Right atrium auricular region (tissue), 2 donors: Measurements from ENCODE around the gene SORL1. TPM values are rescaled to one million over a fixed set of nuclear protein-coding genes. Genes with fewer than 3 reads are reported as not detected.

Source experiments
- DNase-seq: peaks from one replicate; pipeline ENCODE4 v3.0.0-alpha.2; 2019; ENCODE audit warnings: low spot score
- H3K27ac ChIP-seq, 2 donors: fragments of 200-600 bp; sonication (generic); 1 replicate in 1 of 2; 2 replicates in 1 of 2; pipeline ENCODE4 v1.5.1; 2016 to 2019
- H3K27me3 ChIP-seq, 2 donors: fragments of 200-600 bp; sonication (generic); one replicate each; pipeline versions ENCODE4 v1.5.1 to v1.6.0; 2017 to 2019
- H3K36me3 ChIP-seq: fragments of 200-600 bp; sonication (generic); one replicate; pipeline ENCODE4 v1.5.1; 2016
- H3K4me1 ChIP-seq, 2 donors: fragments of 200-600 bp; sonication (generic); one replicate each; pipeline versions ENCODE4 v1.5.1 to v1.6.0; 2017 to 2019
- H3K4me3 ChIP-seq, 2 donors: fragments of 200-600 bp; sonication (generic); 1 replicate in 1 of 2; 2 replicates in 1 of 2; pipeline ENCODE4 v1.5.1; 2017 to 2019; ENCODE audit warnings: mild to moderate bottlenecking in 1 of 2, moderate library complexity in 1 of 2
- H3K9me3 ChIP-seq, 2 donors: fragments of 200-600 bp; sonication (generic); one replicate each; pipeline ENCODE4 v1.5.1; 2019
- total RNA-seq, 2 donors: library from RNA; depleted of rRNA; stranded (reverse); fragments of >200 nt; gene quantifications; one replicate each; pipeline ENCODE4 v1.1.0, GENCODE V29; 2016
- TF ChIP-seq, protein P1 (sequence below), 2 donors: fragments of 200-600 bp; sonication (generic); IDR thresholded peaks; one replicate each; pipeline ENCODE4 v1.5.1; 2019; ENCODE audit warnings: antibody characterized with exemption in 2 of 2

Gene SORL1
- total RNA-seq, 2 donors from 2014 or later = 6.4 to 7.5 TPM

DNA sequence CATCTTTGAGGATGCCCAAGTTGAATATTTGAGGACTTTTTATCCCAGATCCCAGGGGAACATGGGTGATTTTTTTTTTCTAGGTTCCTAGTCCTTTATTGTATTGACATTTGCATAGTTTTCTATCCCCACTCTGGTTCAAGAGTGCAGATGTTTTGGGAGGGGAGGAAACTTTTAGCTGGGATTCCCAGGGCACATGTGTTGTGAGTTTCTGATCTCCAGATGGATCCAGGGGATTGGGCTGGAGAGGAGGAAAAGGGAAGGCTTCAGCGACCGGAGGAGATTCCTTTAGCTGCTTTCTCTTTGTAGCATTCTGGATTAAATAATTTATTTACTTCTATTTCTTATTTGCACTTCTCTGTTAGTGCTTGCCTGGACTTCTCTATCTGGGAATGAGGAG is 15.4 kb downstream of the SORL1 start:
- TF ChIP-seq, protein P1, sequence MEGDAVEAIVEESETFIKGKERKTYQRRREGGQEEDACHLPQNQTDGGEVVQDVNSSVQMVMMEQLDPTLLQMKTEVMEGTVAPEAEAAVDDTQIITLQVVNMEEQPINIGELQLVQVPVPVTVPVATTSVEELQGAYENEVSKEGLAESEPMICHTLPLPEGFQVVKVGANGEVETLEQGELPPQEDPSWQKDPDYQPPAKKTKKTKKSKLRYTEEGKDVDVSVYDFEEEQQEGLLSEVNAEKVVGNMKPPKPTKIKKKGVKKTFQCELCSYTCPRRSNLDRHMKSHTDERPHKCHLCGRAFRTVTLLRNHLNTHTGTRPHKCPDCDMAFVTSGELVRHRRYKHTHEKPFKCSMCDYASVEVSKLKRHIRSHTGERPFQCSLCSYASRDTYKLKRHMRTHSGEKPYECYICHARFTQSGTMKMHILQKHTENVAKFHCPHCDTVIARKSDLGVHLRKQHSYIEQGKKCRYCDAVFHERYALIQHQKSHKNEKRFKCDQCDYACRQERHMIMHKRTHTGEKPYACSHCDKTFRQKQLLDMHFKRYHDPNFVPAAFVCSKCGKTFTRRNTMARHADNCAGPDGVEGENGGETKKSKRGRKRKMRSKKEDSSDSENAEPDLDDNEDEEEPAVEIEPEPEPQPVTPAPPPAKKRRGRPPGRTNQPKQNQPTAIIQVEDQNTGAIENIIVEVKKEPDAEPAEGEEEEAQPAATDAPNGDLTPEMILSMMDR (IDR thresholded peaks at IDR 0.05) = no peak
- H3K27ac ChIP-seq = peak overlapping the region in 1 of 2 donors; percentile 58

DNA sequence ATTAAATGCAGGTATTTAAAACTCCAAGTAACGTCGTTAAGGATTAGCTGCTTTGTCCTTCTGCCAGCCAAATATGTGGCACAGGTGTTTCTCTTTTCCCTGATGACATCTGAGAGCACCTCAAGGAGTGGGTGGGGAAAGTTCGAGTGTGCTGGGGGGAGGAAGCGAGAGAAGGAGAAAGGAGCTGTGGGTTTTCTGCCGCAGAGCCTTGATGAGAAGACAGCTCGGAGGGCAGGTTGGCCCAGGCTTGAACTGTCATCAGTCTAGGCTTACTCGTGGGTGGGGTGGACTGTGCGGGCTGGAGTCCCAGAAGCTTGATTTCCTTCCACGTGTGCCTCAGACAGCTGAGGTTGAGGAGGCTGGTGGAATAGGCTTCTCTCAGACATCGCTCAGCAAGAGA is 15.9 kb downstream of the SORL1 start:
- H3K9me3 ChIP-seq = no peaks in the 10 kb centered on the region
- no peak for DNase-seq
- H3K27me3 ChIP-seq = no peaks in the 10 kb centered on the region
- H3K4me1 ChIP-seq = peaks cover 0 to 36% of the 10 kb centered on the region in 2 donors
- H3K36me3 ChIP-seq = no peaks in the 10 kb centered on the region
- H3K27ac ChIP-seq = no peak overlapping the region
- TF ChIP-seq, protein P1 (IDR thresholded peaks at IDR 0.05) = no peak
- H3K4me3 ChIP-seq = no peak overlapping the region

More for the DNA sequence above, 15.4 kb downstream of the SORL1 start:
- Histone ChIP-seq H3K27me3 (no peaks in the 10 kb centered on the region), H3K4me1 (peaks cover 0 to 36% of the 10 kb centered on the region in 2 donors), H3K9me3 (no peaks in the 10 kb centered on the region), H3K4me3 (no peak overlapping the region), H3K36me3 (no peaks in the 10 kb centered on the region)
- no peak for DNase-seq

DNA sequence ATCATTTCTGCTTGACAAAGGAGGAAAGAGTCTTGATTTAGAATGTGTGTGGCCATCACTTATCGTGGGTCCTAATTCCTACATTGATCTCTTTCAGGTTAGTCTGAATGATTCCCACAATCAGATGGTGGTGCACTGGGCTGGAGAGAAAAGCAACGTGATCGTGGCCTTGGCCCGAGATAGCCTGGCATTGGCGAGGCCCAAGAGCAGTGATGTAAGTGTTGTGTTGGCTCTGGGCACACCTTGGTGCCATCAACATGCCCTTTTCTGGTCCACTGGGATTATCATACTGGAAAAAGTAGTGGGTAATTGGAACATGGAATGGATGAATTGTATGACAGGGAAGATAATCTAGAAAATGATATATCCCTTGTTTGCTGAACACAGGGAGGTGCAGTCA is 17.8 kb downstream of the SORL1 start:
- no peaks in the 10 kb centered on the region for H3K36me3 ChIP-seq
- no peak for DNase-seq
- TF ChIP-seq, protein P1 (IDR thresholded peaks at IDR 0.05) = no peak
- H3K27ac ChIP-seq = no peak overlapping the region
- H3K4me1 ChIP-seq = peaks cover 0 to 26% of the 10 kb centered on the region in 2 donors
- no peaks in the 10 kb centered on the region for H3K27me3 ChIP-seq
- H3K9me3 ChIP-seq = no peaks in the 10 kb centered on the region
- no peak overlapping the region for H3K4me3 ChIP-seq

DNA sequence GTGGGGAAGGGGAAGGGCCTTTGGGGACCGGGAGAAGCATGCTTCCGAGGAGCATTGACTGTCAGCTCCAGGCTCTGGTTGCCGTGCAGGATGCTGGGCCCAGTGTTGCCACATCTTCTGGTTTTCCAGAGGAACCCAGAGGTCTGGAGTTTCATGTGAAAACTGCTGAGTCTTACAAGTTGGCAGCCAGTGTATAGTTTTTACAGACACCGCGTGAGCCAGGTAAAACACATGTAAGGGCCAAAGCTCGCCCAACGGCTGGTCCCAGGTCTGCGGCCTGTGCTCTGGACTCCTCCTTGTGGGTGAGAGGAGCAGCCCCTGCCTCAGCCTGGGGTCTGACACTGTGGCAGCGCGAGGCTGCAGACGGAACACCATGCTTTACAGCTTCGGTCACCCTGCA is 19.1 kb downstream of the SORL1 start:
- Histone ChIP-seq H3K27me3 (no peaks in the 10 kb centered on the region), H3K4me3 (no peak overlapping the region), H3K27ac (no peak overlapping the region), H3K36me3 (no peaks in the 10 kb centered on the region), H3K9me3 (no peaks in the 10 kb centered on the region), H3K4me1 (peaks cover 0 to 15% of the 10 kb centered on the region in 2 donors)
- TF ChIP-seq, protein P1 (IDR thresholded peaks at IDR 0.05) = no peak
- no peak for DNase-seq

DNA sequence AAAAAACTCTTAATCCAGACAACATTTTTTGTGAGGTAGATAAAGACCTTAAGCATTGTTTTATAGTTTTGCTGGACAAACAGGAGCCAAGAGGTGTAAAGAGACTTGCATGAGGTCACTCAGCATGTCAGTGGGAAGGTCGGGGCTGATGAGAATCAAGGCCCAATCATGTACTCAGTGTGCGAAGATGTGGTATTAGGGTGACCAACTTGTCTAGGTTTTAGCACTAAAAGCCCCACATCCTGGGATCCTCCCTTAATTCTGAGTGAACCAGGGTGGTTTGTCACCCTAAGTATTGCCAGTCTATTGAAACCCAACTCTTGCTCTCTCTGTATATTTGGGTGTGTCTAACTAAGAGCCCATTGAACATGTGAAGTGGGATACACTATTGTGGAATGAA is 20.2 kb downstream of the SORL1 start:
- H3K27ac ChIP-seq = no peak overlapping the region
- no peaks in the 10 kb centered on the region for H3K27me3 ChIP-seq
- TF ChIP-seq, protein P1 (IDR thresholded peaks at IDR 0.05) = no peak
- peaks cover 0 to 3% of the 10 kb centered on the region in 2 donors for H3K4me1 ChIP-seq
- H3K9me3 ChIP-seq = no peaks in the 10 kb centered on the region
- no peak overlapping the region for H3K4me3 ChIP-seq
- no peaks in the 10 kb centered on the region for H3K36me3 ChIP-seq
- no peak for DNase-seq

DNA sequence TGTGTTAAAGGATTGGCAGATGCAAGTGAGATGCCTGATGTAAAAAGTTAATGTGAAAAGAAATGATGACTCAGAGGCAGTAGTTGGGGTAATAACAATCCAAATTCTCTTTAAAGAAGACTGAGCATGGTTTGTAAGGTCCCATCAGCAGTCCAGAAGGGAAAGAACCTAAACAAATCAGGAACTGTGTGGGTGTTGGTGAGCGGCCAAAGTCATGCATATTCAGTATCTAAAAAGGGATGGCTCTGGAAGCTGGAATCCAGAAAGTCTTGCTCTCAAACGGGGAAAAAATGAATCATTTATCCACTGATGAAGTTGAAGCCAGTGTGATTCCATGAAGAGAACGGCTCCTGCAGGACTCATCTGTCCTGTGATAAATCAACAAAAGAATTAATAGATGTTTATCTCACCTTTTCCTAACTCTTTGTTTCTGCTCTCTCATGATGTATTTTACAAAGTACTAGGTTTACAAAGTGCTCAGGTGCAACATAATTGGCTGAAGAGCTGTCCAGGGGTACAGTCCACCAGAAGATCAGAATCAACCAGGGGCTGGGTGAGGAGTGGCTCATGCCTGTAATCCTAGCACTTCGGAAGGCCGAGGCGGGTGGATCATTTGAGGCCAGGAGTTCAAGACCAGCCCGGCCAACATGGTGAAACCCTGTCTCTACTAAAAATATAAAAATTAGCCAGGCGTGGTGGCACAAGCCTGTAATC is 21.1 kb downstream of the SORL1 start:
- no peaks in the 10 kb centered on the region for H3K9me3 ChIP-seq
- no peaks in the 10 kb centered on the region for H3K4me1 ChIP-seq
- no peak for DNase-seq
- TF ChIP-seq, protein P1 (IDR thresholded peaks at IDR 0.05) = no peak
- H3K36me3 ChIP-seq = no peaks in the 10 kb centered on the region
- H3K27me3 ChIP-seq = no peaks in the 10 kb centered on the region
- H3K4me3 ChIP-seq = no peak overlapping the region
- no peak overlapping the region for H3K27ac ChIP-seq
